ENCODE measurements around the gene AP3B1. TPM values are rescaled to one million over a fixed set of nuclear protein-coding genes. Genes with fewer than 3 reads are reported as not detected.

AP3B1 gene
- total RNA-seq, 1 donor from 2014 or later: 105 TPM

- Histone ChIP-seq H4K20me1 (ENCODE audit: low read depth) (peaks cover 16% of the 10 kb centered on the region), H3K79me2 (ENCODE audit: low read depth) (no peaks in the 10 kb centered on the region), H3K36me3 (no peaks in the 10 kb centered on the region), H3K4me1 (peaks cover 18% of the 10 kb centered on the region), H3K4me2 (peak overlapping the region; percentile 80), H3K9me3 (ENCODE audit: low read depth) (no peaks in the 10 kb centered on the region), H3K27me3 (peaks cover 99% of the 10 kb centered on the region), H3K4me3 (peak overlapping the region; percentile 38), H3K9ac (no peak overlapping the region), H3F3A (ENCODE audit: low read depth) (peaks cover 24% of the 10 kb centered on the region), H2AFZ (replicated peaks) (peak overlapping the region; percentile 26), H3K27ac (no peak overlapping the region)
- TF ChIP-seq EZH2phosphoT487 (IDR thresholded peaks at IDR 0.05): no peak
- Mint-ChIP-seq H3K9me3 (no peaks in the 10 kb centered on the region), H3K27ac (no peak overlapping the region), H3K27me3 (ENCODE audit: insufficient read depth, low read depth) (peaks cover 43% of the 10 kb centered on the region), H3K4me3 (peak overlapping the region; percentile 58), H3K4me1 (peaks cover 8% of the 10 kb centered on the region), H3K36me3 (peaks cover 2% of the 10 kb centered on the region)
- peak; percentile 55 for DNase-seq (ENCODE audit: low spot score)
Observed at GRCh38 chr5:77971776-77972468, 322.6 kb downstream of the AP3B1 start.

DNA sequence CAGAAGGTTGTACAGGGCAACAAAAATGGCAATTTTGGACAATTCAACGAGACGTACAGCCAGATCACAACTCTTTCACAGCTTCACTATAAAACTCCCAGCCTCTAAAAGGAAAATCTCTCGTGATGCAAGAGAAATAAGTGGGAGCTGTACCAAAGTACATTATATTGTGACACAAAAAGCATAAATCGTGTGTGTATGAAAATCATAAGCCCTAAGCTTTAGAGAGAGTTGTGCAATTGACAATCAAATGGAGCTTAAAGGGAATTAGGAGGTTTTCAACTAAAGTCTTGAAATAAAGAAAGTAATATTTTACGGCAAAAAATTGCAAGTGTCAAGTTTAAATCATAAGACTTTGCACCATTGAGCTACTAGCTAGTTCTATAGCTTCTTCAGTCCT, 323.6 kb downstream of the AP3B1 start:
- H3K79me2 ChIP-seq (ENCODE audit: low read depth): no peaks in the 10 kb centered on the region
- Mint-ChIP-seq H3K4me3 (no peak overlapping the region), H3K27ac (no peak overlapping the region), H3K4me1 (peaks cover 8% of the 10 kb centered on the region), H3K36me3 (peaks cover 2% of the 10 kb centered on the region), H3K27me3 (ENCODE audit: insufficient read depth, low read depth) (peaks cover 41% of the 10 kb centered on the region), H3K9me3 (no peaks in the 10 kb centered on the region)
- H3K9me3 ChIP-seq (ENCODE audit: low read depth): no peaks in the 10 kb centered on the region
- H3F3A ChIP-seq (ENCODE audit: low read depth): peaks cover 24% of the 10 kb centered on the region
- peaks cover 18% of the 10 kb centered on the region for H3K4me1 ChIP-seq
- H3K27ac ChIP-seq: no peak overlapping the region
- DNase-seq (ENCODE audit: low spot score): no peak
- H2AFZ ChIP-seq (replicated peaks): no peak overlapping the region
- H4K20me1 ChIP-seq (ENCODE audit: low read depth): peaks cover 16% of the 10 kb centered on the region
- TF ChIP-seq EZH2phosphoT487 (IDR thresholded peaks at IDR 0.05) (no peak), EZH2 (IDR thresholded peaks at IDR 0.05) (peak; percentile 51)
- TF ChIP-seq, protein P1, sequence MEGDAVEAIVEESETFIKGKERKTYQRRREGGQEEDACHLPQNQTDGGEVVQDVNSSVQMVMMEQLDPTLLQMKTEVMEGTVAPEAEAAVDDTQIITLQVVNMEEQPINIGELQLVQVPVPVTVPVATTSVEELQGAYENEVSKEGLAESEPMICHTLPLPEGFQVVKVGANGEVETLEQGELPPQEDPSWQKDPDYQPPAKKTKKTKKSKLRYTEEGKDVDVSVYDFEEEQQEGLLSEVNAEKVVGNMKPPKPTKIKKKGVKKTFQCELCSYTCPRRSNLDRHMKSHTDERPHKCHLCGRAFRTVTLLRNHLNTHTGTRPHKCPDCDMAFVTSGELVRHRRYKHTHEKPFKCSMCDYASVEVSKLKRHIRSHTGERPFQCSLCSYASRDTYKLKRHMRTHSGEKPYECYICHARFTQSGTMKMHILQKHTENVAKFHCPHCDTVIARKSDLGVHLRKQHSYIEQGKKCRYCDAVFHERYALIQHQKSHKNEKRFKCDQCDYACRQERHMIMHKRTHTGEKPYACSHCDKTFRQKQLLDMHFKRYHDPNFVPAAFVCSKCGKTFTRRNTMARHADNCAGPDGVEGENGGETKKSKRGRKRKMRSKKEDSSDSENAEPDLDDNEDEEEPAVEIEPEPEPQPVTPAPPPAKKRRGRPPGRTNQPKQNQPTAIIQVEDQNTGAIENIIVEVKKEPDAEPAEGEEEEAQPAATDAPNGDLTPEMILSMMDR (IDR thresholded peaks at IDR 0.05): no peak
- H3K27me3 ChIP-seq: peaks cover 99% of the 10 kb centered on the region
- no peak overlapping the region for H3K4me3 ChIP-seq
- no peak overlapping the region for H3K9ac ChIP-seq
- H3K4me2 ChIP-seq: no peak overlapping the region
- no peaks in the 10 kb centered on the region for H3K36me3 ChIP-seq

- Histone ChIP-seq H3K27me3 (peaks cover 99% of the 10 kb centered on the region), H3F3A (ENCODE audit: low read depth) (peaks cover 23% of the 10 kb centered on the region)
- peaks cover 25% of the 10 kb centered on the region for H3K4me1 Mint-ChIP-seq
Observed at GRCh38 chr5:77963795-77964194, 330.7 kb downstream of the AP3B1 start.

More at GRCh38 chr5:77963795-77964194, 330.7 kb downstream of the AP3B1 start:
- H3K36me3 ChIP-seq: no peaks in the 10 kb centered on the region
- no peaks in the 10 kb centered on the region for H3K79me2 ChIP-seq (ENCODE audit: low read depth)
- no peak for DNase-seq (ENCODE audit: low spot score)
- no peak overlapping the region for H3K27ac Mint-ChIP-seq
- no peaks in the 10 kb centered on the region for H3K9me3 Mint-ChIP-seq
- peaks cover 26% of the 10 kb centered on the region for H3K27me3 Mint-ChIP-seq (ENCODE audit: insufficient read depth, low read depth)
- H3K36me3 Mint-ChIP-seq: no peaks in the 10 kb centered on the region
- no peak overlapping the region for H3K4me2 ChIP-seq
- H3K4me3 Mint-ChIP-seq: no peak overlapping the region
- H3K4me3 ChIP-seq: no peak overlapping the region
- TF ChIP-seq, protein P1 (IDR thresholded peaks at IDR 0.05): no peak
- no peak for TF ChIP-seq EZH2phosphoT487 (IDR thresholded peaks at IDR 0.05)
- TF ChIP-seq EZH2 (IDR thresholded peaks at IDR 0.05): no peak
- H3K4me1 ChIP-seq: peaks cover 33% of the 10 kb centered on the region
- H3K9ac ChIP-seq: no peak overlapping the region
- H2AFZ ChIP-seq (replicated peaks): no peak overlapping the region
- peaks cover 17% of the 10 kb centered on the region for H4K20me1 ChIP-seq (ENCODE audit: low read depth)
- H3K27ac ChIP-seq: no peak overlapping the region
- H3K9me3 ChIP-seq (ENCODE audit: low read depth): no peaks in the 10 kb centered on the region
